IMR-90 (cell line): ENCODE measurements around the gene RPL14. TPM values are rescaled to one million over a fixed set of nuclear protein-coding genes. Genes with fewer than 3 reads are reported as not detected.

Experiments
- ATAC-seq: fragments of 200-7000 bp; cut with Tn5 transposase; 2 replicates; pipeline ENCODE4 v1.9.1; 2020; ENCODE audit warnings: low read depth, mild to moderate bottlenecking, moderate library complexity
- BruUV-seq: library from RNA; stranded (reverse); fragments of 400-500 nt; replicated peaks from 2 replicates; lab custom pipeline; 2021; lab: Mats Ljungman, UMichigan
- CTCF ChIA-PET: fragments of 300-600 bp; formaldehyde crosslinking; extraction: SDS; loops from one replicate; lab custom pipeline; 2021; ENCODE audit warnings: antibody characterized with exemption; lab: Yijun Ruan, JAX
- POLR2A ChIA-PET: fragments of 300-600 bp; sonication (Branson Sonifier 250); formaldehyde crosslinking; loops from one replicate; lab custom pipeline; 2022; ENCODE audit warnings: antibody characterized with exemption; ENCODE audit not compliant: unreplicated experiment; lab: Charles Lee
- DNase-seq: peaks from one replicate; pipeline ENCODE4 v3.0.0; 2013
- H2AFZ ChIP-seq: replicated peaks from 2 replicates; pipeline ENCODE3; 2013; ENCODE audit warnings: low read length, mild to moderate bottlenecking; ENCODE audit not compliant: poor library complexity
- H2AK5ac ChIP-seq: 2 replicates; pipeline ENCODE4 v1.6.1; 2013; ENCODE audit warnings: low read depth, low read length, inconsistent platforms
- H2AK9ac ChIP-seq: replicated peaks from 2 replicates; pipeline ENCODE3; 2013; ENCODE audit warnings: mild to moderate bottlenecking, low read depth, low read length, moderate library complexity; ENCODE audit not compliant: poor library complexity
- H2BK120ac ChIP-seq: 2 replicates; pipeline ENCODE4 v1.6.1; 2013; ENCODE audit warnings: low read depth, low read length, inconsistent platforms
- H2BK15ac ChIP-seq: 3 replicates; pipeline ENCODE4 v1.6.1; 2013; ENCODE audit warnings: low read depth, low read length, inconsistent platforms
- H2BK20ac ChIP-seq: 2 replicates; pipeline ENCODE4 v1.6.1; 2013; ENCODE audit warnings: low read depth, mild to moderate bottlenecking, inconsistent platforms, low read length, moderate library complexity
- H2BK5ac ChIP-seq: 2 replicates; pipeline ENCODE4 v1.6.1; 2013; ENCODE audit warnings: mild to moderate bottlenecking, low read depth, low read length, inconsistent platforms; ENCODE audit not compliant: poor library complexity, severe bottlenecking
- H3K14ac ChIP-seq: replicated peaks from 2 replicates; pipeline ENCODE4 v1.6.1; 2013; ENCODE audit warnings: low read depth, low read length, inconsistent platforms
- H3K18ac ChIP-seq: 2 replicates; pipeline ENCODE4 v1.6.1; 2013; ENCODE audit warnings: low read depth, low read length, control low read depth
- H3K23ac ChIP-seq: 2 replicates; pipeline ENCODE4 v1.6.1; 2013; ENCODE audit warnings: low read depth, low read length, inconsistent platforms
- H3K27ac ChIP-seq: 2 replicates; pipeline ENCODE4 v1.5.1; 2013; ENCODE audit warnings: mild to moderate bottlenecking, control low read depth, low read length; ENCODE audit not compliant: insufficient read depth
- H3K27me3 ChIP-seq: 2 replicates; pipeline ENCODE4 v1.6.1; 2013; ENCODE audit warnings: low read length; ENCODE audit not compliant: control insufficient read depth, insufficient read depth
- H3K36me3 ChIP-seq: 2 replicates; pipeline ENCODE4 v1.6.1; 2013; ENCODE audit warnings: low read length, mixed read lengths; ENCODE audit not compliant: control insufficient read depth, insufficient read depth
- H3K4ac ChIP-seq: 2 replicates; pipeline ENCODE4 v1.6.1; 2013; ENCODE audit warnings: low read depth, low read length, inconsistent platforms
- H3K4me1 ChIP-seq: 2 replicates; pipeline ENCODE4 v1.6.1; 2013; ENCODE audit warnings: low read length, mixed read lengths; ENCODE audit not compliant: control insufficient read depth, insufficient read depth
- H3K4me2 ChIP-seq: 2 replicates; pipeline ENCODE4 v1.6.1; 2013; ENCODE audit warnings: low read depth, mild to moderate bottlenecking, control low read depth, low read length, moderate library complexity
- H3K4me3 ChIP-seq: 2 replicates; pipeline ENCODE4 v1.5.1; 2013; ENCODE audit warnings: low read depth, mild to moderate bottlenecking, control low read depth, low read length, moderate library complexity; ENCODE audit not compliant: insufficient read depth
- H3K56ac ChIP-seq: 2 replicates; pipeline ENCODE4 v1.6.1; 2013; ENCODE audit warnings: low read length, inconsistent platforms; ENCODE audit not compliant: insufficient read depth; ENCODE audit errors: extremely low read depth
- H3K79me1 ChIP-seq, 2 experiments: 2 replicates each; pipeline ENCODE4 v1.6.1; 2013; ENCODE audit warnings: low read length in 2 of 2, inconsistent platforms in 1 of 2, low read depth in 1 of 2
- H3K9ac ChIP-seq: 2 replicates; pipeline ENCODE4 v1.6.1; 2013; ENCODE audit warnings: low read depth, low read length, control low read depth
- H3K9me1 ChIP-seq: 2 replicates; pipeline ENCODE4 v1.6.1; 2013; ENCODE audit warnings: low read length, inconsistent platforms; ENCODE audit not compliant: insufficient read depth
- H3K9me3 ChIP-seq: 2 replicates; pipeline ENCODE4 v1.6.1; 2013; ENCODE audit warnings: low read length; ENCODE audit not compliant: control insufficient read depth, insufficient read depth
- H4K20me1 ChIP-seq: 2 replicates; pipeline ENCODE4 v1.6.1; 2013; ENCODE audit warnings: low read length, inconsistent platforms; ENCODE audit not compliant: insufficient read depth
- H4K5ac ChIP-seq: 2 replicates; pipeline ENCODE4 v1.6.1; 2013; ENCODE audit warnings: mild to moderate bottlenecking, low read depth, low read length, control low read depth
- H4K8ac ChIP-seq, 2 experiments: 2 replicates each; pipeline ENCODE4 v1.6.1; 2013; ENCODE audit warnings: low read depth in 2 of 2, low read length in 2 of 2, control low read depth in 1 of 2, inconsistent platforms in 1 of 2
- H4K91ac ChIP-seq: 2 replicates; pipeline ENCODE4 v1.6.1; 2013; ENCODE audit warnings: low read depth, low read length, inconsistent platforms; ENCODE audit not compliant: insufficient read depth
- BHLHE40 ChIP-seq: fragments of 150-350 bp; IDR thresholded peaks from 2 replicates; pipeline ENCODE4 v1.6.1; 2016; ENCODE audit warnings: mild to moderate bottlenecking, low read depth, low read length
- CEBPB ChIP-seq: IDR thresholded peaks from 2 replicates; pipeline ENCODE4 v1.6.1; 2012; ENCODE audit warnings: low read depth, low read length, improper control_type of control experiment
- CHD1 ChIP-seq: IDR thresholded peaks from 2 replicates; pipeline ENCODE4 v1.6.1; 2012; ENCODE audit warnings: low read depth, low read length, improper control_type of control experiment
- ELK1 ChIP-seq: fragments of 150-350 bp; IDR thresholded peaks from 2 replicates; pipeline ENCODE4 v1.6.1; 2016; ENCODE audit warnings: low read depth, mild to moderate bottlenecking, low read length, moderate library complexity, borderline replicate concordance
- FOS ChIP-seq: fragments of 150-350 bp; IDR thresholded peaks from 2 replicates; pipeline ENCODE4 v1.6.1; 2016; ENCODE audit warnings: low read depth, low read length
- MAFK ChIP-seq: IDR thresholded peaks from 2 replicates; pipeline ENCODE4 v1.6.1; 2012; ENCODE audit warnings: low read depth, low read length, improper control_type of control experiment
- MAZ ChIP-seq: IDR thresholded peaks from 2 replicates; pipeline ENCODE4 v1.6.1; 2012; ENCODE audit warnings: low read depth, mild to moderate bottlenecking, low read length, improper control_type of control experiment, moderate library complexity, borderline replicate concordance
- MXI1 ChIP-seq: IDR thresholded peaks from 2 replicates; pipeline ENCODE4 v1.6.1; 2012; ENCODE audit warnings: low read depth, mild to moderate bottlenecking, low read length, moderate library complexity, borderline replicate concordance
- RAD21 ChIP-seq: IDR thresholded peaks from 2 replicates; pipeline ENCODE4 v1.6.1; 2012; ENCODE audit warnings: low read length, improper control_type of control experiment
- RCOR1 ChIP-seq: IDR thresholded peaks from 2 replicates; pipeline ENCODE4 v1.6.1; 2012; ENCODE audit warnings: mild to moderate bottlenecking, low read length, improper control_type of control experiment; ENCODE audit not compliant: insufficient replicate concordance
- RFX5 ChIP-seq: IDR thresholded peaks from 2 replicates; pipeline ENCODE4 v1.8.0; 2012; ENCODE audit warnings: low read depth, mild to moderate bottlenecking, low read length, moderate library complexity
- SMC3 ChIP-seq: fragments of 150-350 bp; IDR thresholded peaks from 2 replicates; pipeline ENCODE4 v1.6.1; 2016; ENCODE audit warnings: low read depth, mild to moderate bottlenecking, antibody characterized with exemption, low read length, moderate library complexity
- USF2 ChIP-seq: fragments of 150-350 bp; IDR thresholded peaks from 2 replicates; pipeline ENCODE4 v1.6.1; 2017; ENCODE audit warnings: mild to moderate bottlenecking, antibody characterized with exemption, low read length, low read depth
- WGBS, 2 experiments: methylation state at CpG; one replicate each; pipeline versions ENCODE4 v1.1.5 to v1.1.7; 2013; ENCODE audit warnings: missing lambda C conversion rate in 2 of 2; ENCODE audit not compliant: insufficient read length in 1 of 2; ENCODE audit errors: extremely low coverage in 2 of 2; 5-methylcytosine and 5-hydroxymethylcytosine counted together
- dilution Hi-C: fragments of 300-500 bp; cut with HindIII; formaldehyde crosslinking; loops from one replicate; pipeline ENCODE4 v1.14.3; 2018; ENCODE audit warnings: low sequenced_read_pairs; ENCODE audit not compliant: unreplicated experiment
- in situ Hi-C: fragments of 300-500 bp; cut with MboI; formaldehyde crosslinking; loops from 3 replicates; pipeline ENCODE4 v1.14.3; 2019; ENCODE audit warnings: low sequenced_read_pairs, inconsistent platforms, mixed read lengths
- intact Hi-C: fragments of 100-400 bp; cut with micrococcal nuclease; formaldehyde crosslinking; loops from 2 replicates; pipeline ENCODE4 v1.10.0; 2022
- polyA plus RNA-seq, 3 experiments: library from polyadenylated mRNA; depleted of rRNA; stranded (reverse); fragments of >200 nt; gene quantifications; 2 replicates each; pipeline ENCODE4 v1.2.3, GENCODE V29; 2012; ENCODE audit warnings: low replicate concordance in 1 of 3
- total RNA-seq: library from RNA; depleted of rRNA; stranded (reverse); fragments of >200 nt; gene quantifications from 2 replicates; pipeline ENCODE4 v1.2.3, GENCODE V29; 2012

Gene RPL14
- total and polyA plus RNA-seq, 2 of the 4 experiments (the other 2 are of a cell fraction): 142 to 492 TPM

DNA sequence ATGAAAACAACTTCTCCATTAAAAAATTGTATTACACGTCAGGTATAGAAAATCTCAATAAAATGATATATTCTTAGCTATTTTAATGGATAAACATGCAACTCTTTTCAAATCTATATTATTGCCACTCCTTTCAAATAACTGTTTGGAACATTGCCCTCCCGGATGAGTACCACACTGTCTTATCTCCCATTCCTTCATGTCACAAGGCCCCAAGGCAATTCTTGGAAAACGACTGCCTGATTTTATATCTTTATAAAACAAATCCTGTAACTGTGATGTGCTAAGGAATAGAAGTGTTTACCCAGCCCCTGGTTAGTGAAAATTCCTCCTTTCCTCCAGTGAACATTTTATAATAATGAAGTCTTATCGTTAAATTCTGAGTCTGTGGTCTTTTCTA, 13.6 kb downstream of the RPL14 start:
- CTCF ChIA-PET: no interaction called here
- TF ChIP-seq CHD1 (no peak), CEBPB (no peak), RFX5 (no peak), SMC3 (no peak), FOS (no peak), RCOR1 (no peak), MAZ (no peak), RAD21 (no peak), BHLHE40 (no peak), ELK1 (no peak), MXI1 (no peak), USF2 (no peak), MAFK (no peak)
- Histone ChIP-seq H3K4me1 (no peaks in the 10 kb centered on the region), H3K23ac (no peak overlapping the region), H4K8ac (no peak overlapping the region), H3K4ac (no peak overlapping the region), H2AK5ac (no peak overlapping the region), H2AFZ (no peak overlapping the region), H3K9me1 (no peaks in the 10 kb centered on the region), H4K5ac (no peak overlapping the region), H3K9me3 (no peaks in the 10 kb centered on the region), H2BK120ac (no peak overlapping the region), H3K27ac (no peak overlapping the region), H3K18ac (no peak overlapping the region), H4K91ac (no peak overlapping the region), H2BK20ac (no peak overlapping the region), H3K27me3 (no peaks in the 10 kb centered on the region), H3K56ac (no peak overlapping the region), H3K36me3 (peaks cover 2% of the 10 kb centered on the region; the same call in 1 of the 2 replicates), H4K20me1 (no peaks in the 10 kb centered on the region), H3K4me2 (no peak overlapping the region), H2AK9ac (no peak overlapping the region), H2BK5ac (no peak overlapping the region), H3K14ac (no peak overlapping the region), H3K79me1 (no peaks in the 10 kb centered on the region), H2BK15ac (no peak overlapping the region), H3K4me3 (no peak overlapping the region), H3K9ac (no peak overlapping the region)
- intact Hi-C loops: no loop called here
- POLR2A ChIA-PET: no interaction called here
- no peak for ATAC-seq
- in situ Hi-C loops: no loop called here
- dilution Hi-C loops: no loop called here
- BruUV-seq: no TSS peak
- WGBS, 2 experiments: no CpG with 5 or more reads among the region's 4 CpGs
- no peak for DNase-seq
